Stimulated activated CD8-positive, alpha-beta memory T cell treated with anti-CD3 and anti-CD28 coated beads, Interleukin-7, amount 100 ng/mL, for 48 hours (primary cell): Measurements from ENCODE around the gene TBPL2.

Experiments
- DNase-seq, 2 donors: peaks; one replicate each; pipeline ENCODE4 v3.0.0-alpha.2; 2020; ENCODE audit warnings: low read depth in 1 of 2; ENCODE audit errors: extremely low read depth in 1 of 2

Gene TBPL2

GRCh38 chr14:55372825-55373224 lies 67.6 kb downstream of the TBPL2 start:
- no peak for DNase-seq

GRCh38 chr14:55372423-55372822 lies 68.0 kb downstream of the TBPL2 start:
- no peak for DNase-seq

GRCh38 chr14:55370883-55371455 lies 69.4 kb downstream of the TBPL2 start:
- no peak for DNase-seq

GRCh38 chr14:55366271-55366670 lies 74.1 kb downstream of the TBPL2 start:
- DNase-seq: no peak
